Right lobe of liver (tissue), 4 donors: Measurements from ENCODE around the gene CCDC82.

Experiments
- CTCF ChIP-seq, 4 donors: fragments of 200-600 bp in 3 of 4; fragments of 450-650 bp in 1 of 4; IDR thresholded peaks; one replicate each; pipeline versions ENCODE4 v1.5.1 to v1.8.0; 2016 to 2022; ENCODE audit warnings: antibody characterized with exemption in 4 of 4, mild to moderate bottlenecking in 2 of 4
- POLR2A ChIP-seq: fragments of 450-650 bp; IDR thresholded peaks from one replicate; pipeline ENCODE4 v1.6.1; 2017; ENCODE audit warnings: antibody characterized with exemption, mild to moderate bottlenecking
- donor health status: DM: no; HTN: no; CAD: no.
- donor health status: DM: no; HTN: no; CAD: no.
- donor health status: DM: no; HTN: yes; CAD: no.

GRCh38 chr11:96332126-96332771 is 57.5 kb downstream of the CCDC82 start:
- TF ChIP-seq CTCF (IDR thresholded peaks at IDR 0.05): no peak
- no peak for TF ChIP-seq POLR2A
